ENCODE results near the gene C4BPA. TPM values are rescaled to one million over a fixed set of nuclear protein-coding genes. Genes with fewer than 3 reads are reported as not detected.

C4BPA gene
- total and polyA plus RNA-seq, 9 of the 15 experiments (the other 6 are each of a cell fraction or from before 2014, with no cell fraction given), result 0.04 to 0.22 (median 0.11) TPM; not detected in 3

DNA sequence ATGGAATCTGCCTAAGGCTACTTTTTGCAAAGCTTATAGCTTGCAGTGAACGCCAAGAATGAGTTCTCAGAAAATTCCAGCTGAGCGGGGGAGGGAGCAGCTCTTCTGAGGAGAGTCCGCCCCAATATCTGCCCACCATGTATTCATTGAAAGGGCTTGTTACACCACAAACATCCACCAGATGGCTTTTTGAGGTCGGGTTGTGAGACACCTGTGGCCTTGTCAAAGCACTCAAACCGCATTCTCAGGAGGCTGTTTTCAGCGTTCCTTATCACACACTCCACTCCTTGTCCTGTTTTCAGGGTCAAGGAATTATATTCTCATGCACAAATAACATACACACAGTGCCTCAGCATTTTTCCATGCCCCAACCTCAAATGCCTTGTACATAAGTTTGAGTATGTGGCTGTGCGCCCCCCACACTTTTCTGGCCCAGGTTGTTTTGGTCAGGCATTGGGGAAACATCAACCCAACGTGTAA lies 19.3 kb upstream of the C4BPA start (continued):
- TF ChIP-seq NR3C1 (CRISPR knock-in tag; IDR thresholded peaks at IDR 0.05) (no peak), ZKSCAN8 (CRISPR knock-in tag; IDR thresholded peaks at IDR 0.05) (no peak), KAT2B (IDR thresholded peaks at IDR 0.05; ENCODE audit: low read depth, low read length) (no peak), RUNX1 (IDR thresholded peaks at IDR 0.05; ENCODE audit: low read depth) (0 out of 2 replicates have a peak, but pooled peaks have one; percentile 46), BACH1 (tag; IDR thresholded peaks at IDR 0.05) (no peak), ZNF444 (CRISPR knock-in tag; IDR thresholded peaks at IDR 0.05) (0 out of 2 replicates have a peak, but pooled peaks have one; percentile 40), XRCC3 (IDR thresholded peaks at IDR 0.05) (no peak), ZNF431 (CRISPR knock-in tag; IDR thresholded peaks at IDR 0.05) (peak; percentile 32; the same call in 1 of the 2 replicates), SOX6 (IDR thresholded peaks at IDR 0.05) (peak; percentile 76), PURB (CRISPR knock-in tag; IDR thresholded peaks at IDR 0.05; ENCODE audit: low read depth) (no peak), SP2 (IDR thresholded peaks at IDR 0.05; ENCODE audit: extremely low read depth, low read depth, low read length, poor library complexity, severe bottlenecking) (no peak), ZNF24 (IDR thresholded peaks at IDR 0.05) (peak; percentile 37; the same call in 1 of the 2 replicates), PRMT5 (CRISPR knock-in tag; IDR thresholded peaks at IDR 0.05) (no peak), PPARD (CRISPR knock-in tag; IDR thresholded peaks at IDR 0.05) (no peak), HDAC8 (tag; IDR thresholded peaks at IDR 0.05) (no peak), SRF (CRISPR knock-in tag; IDR thresholded peaks at IDR 0.05) (0 out of 4 replicates have a peak, but pooled peaks of 1 of the 2 experiments have one; percentile 32)
- TF ChIP-seq, protein P1, sequence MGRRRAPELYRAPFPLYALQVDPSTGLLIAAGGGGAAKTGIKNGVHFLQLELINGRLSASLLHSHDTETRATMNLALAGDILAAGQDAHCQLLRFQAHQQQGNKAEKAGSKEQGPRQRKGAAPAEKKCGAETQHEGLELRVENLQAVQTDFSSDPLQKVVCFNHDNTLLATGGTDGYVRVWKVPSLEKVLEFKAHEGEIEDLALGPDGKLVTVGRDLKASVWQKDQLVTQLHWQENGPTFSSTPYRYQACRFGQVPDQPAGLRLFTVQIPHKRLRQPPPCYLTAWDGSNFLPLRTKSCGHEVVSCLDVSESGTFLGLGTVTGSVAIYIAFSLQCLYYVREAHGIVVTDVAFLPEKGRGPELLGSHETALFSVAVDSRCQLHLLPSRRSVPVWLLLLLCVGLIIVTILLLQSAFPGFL (CRISPR knock-in tag; IDR thresholded peaks at IDR 0.05), result no peak
- TF ChIP-seq, protein P2, sequence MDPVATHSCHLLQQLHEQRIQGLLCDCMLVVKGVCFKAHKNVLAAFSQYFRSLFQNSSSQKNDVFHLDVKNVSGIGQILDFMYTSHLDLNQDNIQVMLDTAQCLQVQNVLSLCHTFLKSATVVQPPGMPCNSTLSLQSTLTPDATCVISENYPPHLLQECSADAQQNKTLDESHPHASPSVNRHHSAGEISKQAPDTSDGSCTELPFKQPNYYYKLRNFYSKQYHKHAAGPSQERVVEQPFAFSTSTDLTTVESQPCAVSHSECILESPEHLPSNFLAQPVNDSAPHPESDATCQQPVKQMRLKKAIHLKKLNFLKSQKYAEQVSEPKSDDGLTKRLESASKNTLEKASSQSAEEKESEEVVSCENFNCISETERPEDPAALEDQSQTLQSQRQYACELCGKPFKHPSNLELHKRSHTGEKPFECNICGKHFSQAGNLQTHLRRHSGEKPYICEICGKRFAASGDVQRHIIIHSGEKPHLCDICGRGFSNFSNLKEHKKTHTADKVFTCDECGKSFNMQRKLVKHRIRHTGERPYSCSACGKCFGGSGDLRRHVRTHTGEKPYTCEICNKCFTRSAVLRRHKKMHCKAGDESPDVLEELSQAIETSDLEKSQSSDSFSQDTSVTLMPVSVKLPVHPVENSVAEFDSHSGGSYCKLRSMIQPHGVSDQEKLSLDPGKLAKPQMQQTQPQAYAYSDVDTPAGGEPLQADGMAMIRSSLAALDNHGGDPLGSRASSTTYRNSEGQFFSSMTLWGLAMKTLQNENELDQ (CRISPR knock-in tag; IDR thresholded peaks at IDR 0.05; ENCODE audit: borderline replicate concordance), result no peak
- TF ChIP-seq, protein P3, sequence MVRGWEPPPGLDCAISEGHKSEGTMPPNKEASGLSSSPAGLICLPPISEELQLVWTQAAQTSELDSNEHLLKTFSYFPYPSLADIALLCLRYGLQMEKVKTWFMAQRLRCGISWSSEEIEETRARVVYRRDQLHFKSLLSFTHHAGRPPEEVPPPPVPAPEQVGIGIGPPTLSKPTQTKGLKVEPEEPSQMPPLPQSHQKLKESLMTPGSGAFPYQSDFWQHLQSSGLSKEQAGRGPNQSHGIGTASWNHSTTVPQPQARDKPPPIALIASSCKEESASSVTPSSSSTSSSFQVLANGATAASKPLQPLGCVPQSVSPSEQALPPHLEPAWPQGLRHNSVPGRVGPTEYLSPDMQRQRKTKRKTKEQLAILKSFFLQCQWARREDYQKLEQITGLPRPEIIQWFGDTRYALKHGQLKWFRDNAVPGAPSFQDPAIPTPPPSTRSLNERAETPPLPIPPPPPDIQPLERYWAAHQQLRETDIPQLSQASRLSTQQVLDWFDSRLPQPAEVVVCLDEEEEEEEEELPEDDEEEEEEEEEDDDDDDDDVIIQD (CRISPR knock-in tag; IDR thresholded peaks at IDR 0.05), result no peak
- TF ChIP-seq, protein P4, sequence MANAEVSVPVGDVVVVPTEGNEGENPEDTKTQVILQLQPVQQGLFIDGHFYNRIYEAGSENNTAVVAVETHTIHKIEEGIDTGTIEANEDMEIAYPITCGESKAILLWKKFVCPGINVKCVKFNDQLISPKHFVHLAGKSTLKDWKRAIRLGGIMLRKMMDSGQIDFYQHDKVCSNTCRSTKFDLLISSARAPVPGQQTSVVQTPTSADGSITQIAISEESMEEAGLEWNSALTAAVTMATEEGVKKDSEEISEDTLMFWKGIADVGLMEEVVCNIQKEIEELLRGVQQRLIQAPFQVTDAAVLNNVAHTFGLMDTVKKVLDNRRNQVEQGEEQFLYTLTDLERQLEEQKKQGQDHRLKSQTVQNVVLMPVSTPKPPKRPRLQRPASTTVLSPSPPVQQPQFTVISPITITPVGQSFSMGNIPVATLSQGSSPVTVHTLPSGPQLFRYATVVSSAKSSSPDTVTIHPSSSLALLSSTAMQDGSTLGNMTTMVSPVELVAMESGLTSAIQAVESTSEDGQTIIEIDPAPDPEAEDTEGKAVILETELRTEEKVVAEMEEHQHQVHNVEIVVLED (CRISPR knock-in tag; IDR thresholded peaks at IDR 0.05), result no peak
- TF ChIP-seq, protein P5, sequence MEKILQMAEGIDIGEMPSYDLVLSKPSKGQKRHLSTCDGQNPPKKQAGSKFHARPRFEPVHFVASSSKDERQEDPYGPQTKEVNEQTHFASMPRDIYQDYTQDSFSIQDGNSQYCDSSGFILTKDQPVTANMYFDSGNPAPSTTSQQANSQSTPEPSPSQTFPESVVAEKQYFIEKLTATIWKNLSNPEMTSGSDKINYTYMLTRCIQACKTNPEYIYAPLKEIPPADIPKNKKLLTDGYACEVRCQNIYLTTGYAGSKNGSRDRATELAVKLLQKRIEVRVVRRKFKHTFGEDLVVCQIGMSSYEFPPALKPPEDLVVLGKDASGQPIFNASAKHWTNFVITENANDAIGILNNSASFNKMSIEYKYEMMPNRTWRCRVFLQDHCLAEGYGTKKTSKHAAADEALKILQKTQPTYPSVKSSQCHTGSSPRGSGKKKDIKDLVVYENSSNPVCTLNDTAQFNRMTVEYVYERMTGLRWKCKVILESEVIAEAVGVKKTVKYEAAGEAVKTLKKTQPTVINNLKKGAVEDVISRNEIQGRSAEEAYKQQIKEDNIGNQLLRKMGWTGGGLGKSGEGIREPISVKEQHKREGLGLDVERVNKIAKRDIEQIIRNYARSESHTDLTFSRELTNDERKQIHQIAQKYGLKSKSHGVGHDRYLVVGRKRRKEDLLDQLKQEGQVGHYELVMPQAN (IDR thresholded peaks at IDR 0.05; ENCODE audit: borderline replicate concordance), result no peak

Data from K562 (cell line).